ENCODE measurements around the gene SRRM4. TPM values are rescaled to one million over a fixed set of nuclear protein-coding genes. Genes with fewer than 3 reads are reported as not detected.

The SRRM4 gene
- total RNA-seq, 1 donor from 2014 or later: not detected

GRCh38 chr12:119072440-119072839 lies 91.1 kb downstream of the SRRM4 start:
- TF ChIP-seq, protein P1, sequence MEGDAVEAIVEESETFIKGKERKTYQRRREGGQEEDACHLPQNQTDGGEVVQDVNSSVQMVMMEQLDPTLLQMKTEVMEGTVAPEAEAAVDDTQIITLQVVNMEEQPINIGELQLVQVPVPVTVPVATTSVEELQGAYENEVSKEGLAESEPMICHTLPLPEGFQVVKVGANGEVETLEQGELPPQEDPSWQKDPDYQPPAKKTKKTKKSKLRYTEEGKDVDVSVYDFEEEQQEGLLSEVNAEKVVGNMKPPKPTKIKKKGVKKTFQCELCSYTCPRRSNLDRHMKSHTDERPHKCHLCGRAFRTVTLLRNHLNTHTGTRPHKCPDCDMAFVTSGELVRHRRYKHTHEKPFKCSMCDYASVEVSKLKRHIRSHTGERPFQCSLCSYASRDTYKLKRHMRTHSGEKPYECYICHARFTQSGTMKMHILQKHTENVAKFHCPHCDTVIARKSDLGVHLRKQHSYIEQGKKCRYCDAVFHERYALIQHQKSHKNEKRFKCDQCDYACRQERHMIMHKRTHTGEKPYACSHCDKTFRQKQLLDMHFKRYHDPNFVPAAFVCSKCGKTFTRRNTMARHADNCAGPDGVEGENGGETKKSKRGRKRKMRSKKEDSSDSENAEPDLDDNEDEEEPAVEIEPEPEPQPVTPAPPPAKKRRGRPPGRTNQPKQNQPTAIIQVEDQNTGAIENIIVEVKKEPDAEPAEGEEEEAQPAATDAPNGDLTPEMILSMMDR (IDR thresholded peaks at IDR 0.05): no peak
- ATAC-seq: no peak

GRCh38 chr12:119075222-119075787 lies 94.0 kb downstream of the SRRM4 start:
- Histone ChIP-seq H3K27ac (no peak overlapping the region), H3K36me3 (no peaks in the 10 kb centered on the region), H3K4me1 (no peaks in the 10 kb centered on the region), H3K27me3 (ENCODE audit: low read depth) (no peaks in the 10 kb centered on the region), H3K4me3 (no peak overlapping the region), H3K9me3 (no peaks in the 10 kb centered on the region)
- TF ChIP-seq, protein P1 (IDR thresholded peaks at IDR 0.05): no peak
- intact Hi-C loops (cut with DNase I): no loop called here
- no peak for ATAC-seq
- no peak for DNase-seq

More at GRCh38 chr12:119072440-119072839, 91.1 kb downstream of the SRRM4 start:
- Histone ChIP-seq H3K27me3 (ENCODE audit: low read depth) (no peaks in the 10 kb centered on the region), H3K4me1 (no peaks in the 10 kb centered on the region), H3K4me3 (no peak overlapping the region), H3K9me3 (no peaks in the 10 kb centered on the region), H3K27ac (no peak overlapping the region), H3K36me3 (no peaks in the 10 kb centered on the region)
- DNase-seq: no peak
- intact Hi-C loops (cut with DNase I): no loop called here

GRCh38 chr12:119075918-119076317 lies 94.6 kb downstream of the SRRM4 start:
- DNase-seq: no peak
- intact Hi-C loops (cut with DNase I): no loop called here
- H3K36me3 ChIP-seq: no peaks in the 10 kb centered on the region
- no peaks in the 10 kb centered on the region for H3K9me3 ChIP-seq
- no peak overlapping the region for H3K4me3 ChIP-seq
- no peaks in the 10 kb centered on the region for H3K4me1 ChIP-seq
- H3K27me3 ChIP-seq (ENCODE audit: low read depth): no peaks in the 10 kb centered on the region
- TF ChIP-seq, protein P1 (IDR thresholded peaks at IDR 0.05): no peak
- no peak overlapping the region for H3K27ac ChIP-seq
- no peak for ATAC-seq

DNA sequence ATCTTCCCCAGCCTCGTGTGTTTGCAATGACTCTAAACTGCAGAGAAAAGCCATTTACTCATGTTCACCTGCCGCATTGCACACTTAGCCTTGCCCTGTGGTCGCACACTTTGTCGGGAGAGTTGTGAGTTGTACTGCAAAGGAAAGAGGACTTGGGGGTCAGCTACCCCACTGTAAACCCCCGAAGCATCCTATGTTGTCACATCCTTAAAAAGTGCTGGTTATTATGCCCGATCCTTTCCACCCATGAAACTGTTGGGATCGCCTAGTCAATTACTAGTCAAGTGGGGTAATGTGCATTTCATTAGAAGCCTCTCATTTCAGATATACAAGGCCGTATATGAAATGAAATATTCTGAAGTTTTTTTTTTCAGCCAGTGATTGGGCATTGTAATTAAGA lies 98.2 kb downstream of the SRRM4 start:
- Histone ChIP-seq H3K4me1 (no peaks in the 10 kb centered on the region), H3K27me3 (ENCODE audit: low read depth) (peaks cover 5% of the 10 kb centered on the region)
- ATAC-seq: no peak

GRCh38 chr12:119082016-119082415 lies 100.7 kb downstream of the SRRM4 start:
- Histone ChIP-seq H3K27me3 (ENCODE audit: low read depth) (peaks cover 5% of the 10 kb centered on the region), H3K9me3 (no peaks in the 10 kb centered on the region), H3K27ac (no peak overlapping the region), H3K4me3 (no peak overlapping the region), H3K36me3 (no peaks in the 10 kb centered on the region), H3K4me1 (no peaks in the 10 kb centered on the region)
- DNase-seq: no peak
- TF ChIP-seq, protein P1 (IDR thresholded peaks at IDR 0.05): no peak
- no peak for ATAC-seq
- intact Hi-C loops (cut with DNase I): no loop called here

More for the DNA sequence above, 98.2 kb downstream of the SRRM4 start:
- DNase-seq: no peak
- intact Hi-C loops (cut with DNase I): no loop called here
- Histone ChIP-seq H3K9me3 (no peaks in the 10 kb centered on the region), H3K4me3 (no peak overlapping the region), H3K36me3 (no peaks in the 10 kb centered on the region), H3K27ac (no peak overlapping the region)
- TF ChIP-seq, protein P1 (IDR thresholded peaks at IDR 0.05): no peak
